Bronchial epithelial cell (primary cell): ENCODE measurements around the gene MAMDC2. TPM values are rescaled to one million over a fixed set of nuclear protein-coding genes. Genes with fewer than 3 reads are reported as not detected.
A peak's percentile ranks its signal among the peaks of the same experiment; 100 is the strongest.

Experiments used
- DNase-seq: peaks from one replicate; pipeline ENCODE4 v3.0.0-alpha.2; 2010; ENCODE audit warnings: low read depth
- FAIRE-seq: peaks from 2 replicates; lab custom pipeline; 2011; peaks lifted over from hg19 to GRCh38; lab: Jason Lieb, UNC
- H3K27me3 ChIP-seq: 2 replicates; pipeline ENCODE4 v1.5.1; 2011; ENCODE audit warnings: low read length; ENCODE audit not compliant: control insufficient read depth, insufficient read depth
- H3K36me3 ChIP-seq: 2 replicates; pipeline ENCODE4 v1.5.1; 2011; ENCODE audit warnings: low read length; ENCODE audit not compliant: control insufficient read depth, insufficient read depth
- H3K4me3 ChIP-seq: 2 replicates; pipeline ENCODE4 v1.5.1; 2011; ENCODE audit warnings: mild to moderate bottlenecking, low read depth, low read length, control low read depth
- total RNA-seq: library from RNA; depleted of rRNA; stranded (reverse); fragments of >200 nt; gene quantifications from 2 replicates; pipeline ENCODE4 v1.2.1, GENCODE V29; 2014
- TF ChIP-seq, protein P1 (sequence below): IDR thresholded peaks from 2 replicates; pipeline ENCODE4 v1.5.1; 2011; ENCODE audit warnings: mild to moderate bottlenecking, moderate library complexity, low read length, control low read depth, inconsistent platforms; ENCODE audit not compliant: insufficient read depth, severe bottlenecking

MAMDC2 gene
- total RNA-seq, result 0.26 and 0.53 TPM in 2 replicates

DNA sequence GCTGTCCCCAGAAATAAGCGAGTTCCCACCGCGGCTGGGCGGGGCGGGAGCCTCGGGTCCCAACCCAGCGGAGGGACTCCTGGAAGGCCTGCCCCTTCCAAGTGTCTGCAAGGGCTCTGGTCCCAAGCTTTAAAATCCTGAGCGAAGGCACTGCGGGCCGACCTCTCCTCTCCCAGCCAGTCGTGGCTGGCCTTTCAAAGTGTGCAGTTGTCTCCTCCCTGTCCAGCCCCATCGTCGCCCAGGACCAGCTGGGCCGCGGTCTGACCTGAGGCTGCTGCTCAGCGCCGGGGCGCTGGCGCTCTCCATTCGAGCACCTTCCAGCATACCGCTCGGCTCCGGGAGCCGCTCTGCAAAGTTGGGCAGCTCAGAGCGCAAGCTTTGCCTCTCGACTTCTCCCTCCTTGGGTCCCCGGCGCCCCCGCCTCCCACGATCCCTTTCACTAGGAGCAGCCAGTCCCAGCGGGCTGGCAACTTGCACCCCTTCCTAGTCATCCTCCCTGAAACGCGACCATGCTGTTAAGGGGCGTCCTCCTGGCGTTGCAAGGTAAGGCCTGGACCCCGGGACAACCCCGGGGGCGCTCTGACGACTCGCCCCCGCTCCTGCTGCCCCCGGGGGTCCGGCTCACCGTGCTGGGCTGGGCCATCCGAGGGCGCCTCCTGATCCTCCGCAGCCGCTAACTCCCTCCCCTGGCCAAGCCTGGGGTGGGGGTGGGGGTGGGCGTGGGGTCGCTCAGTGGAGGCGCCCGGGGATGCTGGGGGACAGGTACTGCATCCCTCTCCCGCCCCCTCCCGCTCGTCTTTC, at the start of gene MAMDC2:
Gene MAMDC2 (plus strand): TSS at position 160 of the 801 bp plus-strand sequence. CDS start 350 bp downstream, at position 510.
- H3K36me3 ChIP-seq, result no peaks in the 10 kb centered on the region
- DNase-seq, result peak; percentile 13
- H3K4me3 ChIP-seq, result peak within 1 kb of the TSS; percentile 28
- no peak for FAIRE-seq
- no peaks in the 10 kb centered on the region for H3K27me3 ChIP-seq
- TF ChIP-seq, protein P1, sequence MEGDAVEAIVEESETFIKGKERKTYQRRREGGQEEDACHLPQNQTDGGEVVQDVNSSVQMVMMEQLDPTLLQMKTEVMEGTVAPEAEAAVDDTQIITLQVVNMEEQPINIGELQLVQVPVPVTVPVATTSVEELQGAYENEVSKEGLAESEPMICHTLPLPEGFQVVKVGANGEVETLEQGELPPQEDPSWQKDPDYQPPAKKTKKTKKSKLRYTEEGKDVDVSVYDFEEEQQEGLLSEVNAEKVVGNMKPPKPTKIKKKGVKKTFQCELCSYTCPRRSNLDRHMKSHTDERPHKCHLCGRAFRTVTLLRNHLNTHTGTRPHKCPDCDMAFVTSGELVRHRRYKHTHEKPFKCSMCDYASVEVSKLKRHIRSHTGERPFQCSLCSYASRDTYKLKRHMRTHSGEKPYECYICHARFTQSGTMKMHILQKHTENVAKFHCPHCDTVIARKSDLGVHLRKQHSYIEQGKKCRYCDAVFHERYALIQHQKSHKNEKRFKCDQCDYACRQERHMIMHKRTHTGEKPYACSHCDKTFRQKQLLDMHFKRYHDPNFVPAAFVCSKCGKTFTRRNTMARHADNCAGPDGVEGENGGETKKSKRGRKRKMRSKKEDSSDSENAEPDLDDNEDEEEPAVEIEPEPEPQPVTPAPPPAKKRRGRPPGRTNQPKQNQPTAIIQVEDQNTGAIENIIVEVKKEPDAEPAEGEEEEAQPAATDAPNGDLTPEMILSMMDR, result no peak

DNA sequence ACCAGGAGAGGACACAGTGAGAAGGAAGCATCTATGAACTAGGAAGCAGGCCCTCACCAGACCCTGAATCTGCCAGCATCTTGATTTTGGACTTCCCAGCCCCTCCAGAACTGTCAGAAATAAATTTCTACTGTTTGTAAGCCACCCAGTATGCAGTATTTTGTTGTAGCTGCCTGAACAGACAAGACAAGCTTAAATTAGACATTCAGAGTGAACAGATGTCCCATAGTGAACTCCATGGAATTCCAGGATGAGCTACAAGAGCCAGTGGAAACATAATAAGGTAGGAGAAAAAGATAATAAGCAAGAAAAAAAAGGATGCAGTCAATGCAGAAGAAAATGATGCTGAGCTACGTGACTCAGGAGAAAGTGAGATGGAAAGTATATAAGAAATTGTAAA, 47.8 kb upstream of the MAMDC2 start:
- TF ChIP-seq, protein P1, result no peak
- Histone ChIP-seq H3K27me3 (no peaks in the 10 kb centered on the region), H3K4me3 (no peak overlapping the region), H3K36me3 (no peaks in the 10 kb centered on the region)
- DNase-seq (no peak), FAIRE-seq (no peak)

DNA sequence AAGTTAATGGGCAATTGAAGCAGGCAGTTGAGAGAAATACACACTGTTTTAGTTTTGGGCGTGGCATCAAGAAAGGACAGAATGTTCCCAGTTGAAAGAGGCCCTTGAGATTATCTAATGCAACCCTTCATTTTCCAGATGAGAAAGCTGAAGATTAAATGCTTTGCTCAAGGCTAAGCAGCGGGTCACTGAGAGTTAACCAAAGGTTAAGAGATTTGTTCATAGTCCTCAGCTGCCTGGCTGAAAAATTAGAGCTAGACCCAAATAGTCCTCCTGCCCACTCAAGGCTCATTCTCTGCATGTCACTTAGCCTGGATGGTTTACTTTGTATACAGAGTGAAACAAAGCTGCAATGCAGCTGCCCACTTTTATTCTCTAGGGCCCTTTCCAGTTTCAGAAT, 46.7 kb upstream of the MAMDC2 start:
- Histone ChIP-seq H3K4me3 (no peak overlapping the region), H3K27me3 (no peaks in the 10 kb centered on the region), H3K36me3 (no peaks in the 10 kb centered on the region)
- FAIRE-seq (no peak), DNase-seq (peak; percentile 18)
- TF ChIP-seq, protein P1, result no peak

GRCh38 chr9:69997524-69997923, 46.1 kb upstream of the MAMDC2 start:
- Histone ChIP-seq H3K4me3 (no peak overlapping the region), H3K27me3 (no peaks in the 10 kb centered on the region), H3K36me3 (no peaks in the 10 kb centered on the region)
- TF ChIP-seq, protein P1, result no peak
- FAIRE-seq, result no peak
- no peak for DNase-seq

GRCh38 chr9:69999315-69999714, 44.3 kb upstream of the MAMDC2 start:
- no peak for DNase-seq
- no peak for FAIRE-seq
- H3K4me3 ChIP-seq, result no peak overlapping the region
- TF ChIP-seq, protein P1, result no peak
- H3K27me3 ChIP-seq, result no peaks in the 10 kb centered on the region
- no peaks in the 10 kb centered on the region for H3K36me3 ChIP-seq

DNA sequence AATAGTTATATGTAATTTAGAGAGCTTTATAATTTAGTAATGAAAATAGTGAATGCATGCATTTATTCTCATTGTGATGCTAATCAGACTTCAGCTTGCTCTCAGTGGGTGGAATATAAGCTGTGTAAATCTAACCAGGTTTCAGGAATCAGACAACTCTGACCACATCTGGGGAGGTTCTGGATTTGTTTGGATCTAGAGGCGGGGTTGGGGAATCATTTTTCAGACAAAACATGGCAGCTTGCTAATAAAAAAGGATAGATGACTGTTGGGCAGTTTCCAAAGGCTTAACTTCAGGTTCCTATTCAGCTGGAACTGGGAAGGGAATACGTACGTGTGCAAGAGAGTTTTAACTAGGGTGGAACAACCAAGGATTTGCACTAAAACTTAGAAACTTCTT, 43.2 kb upstream of the MAMDC2 start:
- TF ChIP-seq, protein P1, result no peak
- no peak overlapping the region for H3K4me3 ChIP-seq
- FAIRE-seq, result no peak
- no peak for DNase-seq
- H3K36me3 ChIP-seq, result no peaks in the 10 kb centered on the region
- no peaks in the 10 kb centered on the region for H3K27me3 ChIP-seq
